ENCODE results near the gene FOXP2. TPM values are rescaled to one million over a fixed set of nuclear protein-coding genes. Genes with fewer than 3 reads are reported as not detected.

The FOXP2 gene
- total and polyA plus RNA-seq, 2 of the 13 experiments (the other 11 are each of a cell fraction or from before 2014, with no cell fraction given) = 0.90 TPM; not detected in 1

- no peak for TF ChIP-seq THYN1 (CRISPR knock-in tag; IDR thresholded peaks at IDR 0.05; ENCODE audit: borderline replicate concordance, low read depth)
Measured at GRCh38 chr7:114660753-114661152, 246.1 kb downstream of the FOXP2 start (continued).

GRCh38 chr7:114662002-114662677 lies 247.5 kb downstream of the FOXP2 start:
- Histone ChIP-seq H3K27me3 (ENCODE audit: control insufficient read depth in 1 of 2, insufficient read depth in 2 of 2, low read length in 2 of 2) (no peaks in the 10 kb centered on the region), H3K4me1 (ENCODE audit: insufficient read depth, low read length) (peaks cover 8% of the 10 kb centered on the region; the same call in 1 of the 2 replicates), H3K9me3 (ENCODE audit: low read length) (no peaks in the 10 kb centered on the region), H3K27ac (ENCODE audit: extremely low read length, insufficient read depth, low read length) (no peak overlapping the region), H2AFZ (ENCODE audit: low read length) (no peak overlapping the region), H4K20me1 (ENCODE audit: insufficient read depth, low read length) (no peaks in the 10 kb centered on the region), H3K79me2 (ENCODE audit: insufficient read depth, low read length) (no peaks in the 10 kb centered on the region), H3K36me3 (replicated peaks in 1 of 2; ENCODE audit: control insufficient read depth in 1 of 2, insufficient read depth in 2 of 2, low read length in 2 of 2) (no peaks in the 10 kb centered on the region), H3K4me3 (replicated peaks in 1 of 3; ENCODE audit: insufficient read depth in 1 of 3, low read depth in 2 of 3, low read length in 3 of 3) (no peak overlapping the region), H3K9ac (ENCODE audit: insufficient read depth, low read depth, low read length) (no peak overlapping the region), H3K4me2 (ENCODE audit: low read depth, low read length) (no peak overlapping the region)
- 4% methylated on average over 6 of the region's 6 CpGs for WGBS (ENCODE audit: low lambda C conversion rate)
- ATAC-seq (peak; percentile 47; the same call in 1 of the 3 replicates), FAIRE-seq (no peak), DNase-seq (ENCODE audit: low spot score) (no peak)
- in situ Hi-C loops (cut with HindIII; ENCODE audit: extremely low pct_ligation_motif_present, low pct_unique_long_range_greater_than_20kb) (no loop called here), intact Hi-C loops (cut with micrococcal nuclease; ENCODE audit: unreplicated experiment) (loop anchor here (2.0 kb wide), 1 partner anchor 635 kb away; no protein-coding TSS in a partner anchor)
- POLR2A ChIA-PET = no interaction called here
- CTCF ChIA-PET (ENCODE audit: low intra/inter-chr PET ratio, low total read pairs) = no interaction called here
- no TSS peak for BruUV-seq (replicated peaks)
- TF ChIP-seq SP4 (CRISPR knock-in tag; IDR thresholded peaks at IDR 0.05) (no peak), ZFP82 (CRISPR knock-in tag; IDR thresholded peaks at IDR 0.05; ENCODE audit: borderline replicate concordance) (no peak), ZNF512B (CRISPR knock-in tag; IDR thresholded peaks at IDR 0.05; ENCODE audit: borderline replicate concordance) (no peak), MIXL1 (CRISPR knock-in tag; IDR thresholded peaks at IDR 0.05) (no peak), ZNF329 (CRISPR knock-in tag; IDR thresholded peaks at IDR 0.05; ENCODE audit: low read depth) (no peak), ZNF816 (CRISPR knock-in tag; IDR thresholded peaks at IDR 0.05; ENCODE audit: borderline replicate concordance) (no peak), ZBTB4 (CRISPR knock-in tag; IDR thresholded peaks at IDR 0.05; ENCODE audit: borderline replicate concordance) (no peak), FOSL2 (CRISPR knock-in tag; IDR thresholded peaks at IDR 0.05) (no peak), ZNF18 (CRISPR knock-in tag; IDR thresholded peaks at IDR 0.05; ENCODE audit: insufficient replicate concordance) (no peak), ZNF614 (CRISPR knock-in tag; IDR thresholded peaks at IDR 0.05; ENCODE audit: borderline replicate concordance) (no peak), ZSCAN20 (CRISPR knock-in tag; IDR thresholded peaks at IDR 0.05; ENCODE audit: borderline replicate concordance) (no peak), MIER2 (CRISPR knock-in tag; IDR thresholded peaks at IDR 0.05) (no peak), BCL6 (CRISPR knock-in tag; IDR thresholded peaks at IDR 0.05) (no peak), RXRA (CRISPR knock-in tag; IDR thresholded peaks at IDR 0.05) (no peak), KLF9 (CRISPR knock-in tag; IDR thresholded peaks at IDR 0.05; ENCODE audit: low read depth) (no peak)
